HG03108 (cell line): Measurements from ENCODE around the gene EML4.
A peak's percentile ranks its signal among the peaks of the same experiment; 100 is the strongest.
"Not testable (repeated sequence)": the region's sequence is repeated elsewhere in the genome, so short reads cannot be mapped to it uniquely, and the experiment has no call there.

Source experiments
- ATAC-seq: cut with Tn5 transposase; IDR thresholded peaks from one replicate; pipeline ENCODE4 v1.9.1; 2021; ENCODE audit warnings: moderate library complexity; ENCODE audit not compliant: unreplicated experiment

EML4 gene

GRCh38 chr2:42248846-42249245, 79.7 kb downstream of the EML4 start:
- ATAC-seq = no peak

- no peak for ATAC-seq
Observed at GRCh38 chr2:42249284-42249683, 80.1 kb downstream of the EML4 start.

- no peak for ATAC-seq
Observed at GRCh38 chr2:42249887-42250286, 80.7 kb downstream of the EML4 start.

GRCh38 chr2:42250925-42251324, 81.8 kb downstream of the EML4 start:
- no peak for ATAC-seq

GRCh38 chr2:42252464-42252863, 83.3 kb downstream of the EML4 start:
- no peak for ATAC-seq

GRCh38 chr2:42254186-42254895, 85.2 kb downstream of the EML4 start:
- no peak for ATAC-seq

- ATAC-seq = peak; percentile 57
Observed at GRCh38 chr2:42256505-42256904, 87.4 kb downstream of the EML4 start.

- no peak for ATAC-seq
Observed at GRCh38 chr2:42261518-42262195, 92.5 kb downstream of the EML4 start.

- ATAC-seq = no peak
Observed at GRCh38 chr2:42266236-42266635, 97.1 kb downstream of the EML4 start.

- ATAC-seq = no peak
Observed at GRCh38 chr2:42267530-42267929, 98.4 kb downstream of the EML4 start.

- ATAC-seq = no peak
Observed at GRCh38 chr2:42268528-42269151, 99.5 kb downstream of the EML4 start.

GRCh38 chr2:42270757-42271156, 101.6 kb downstream of the EML4 start:
- ATAC-seq = no peak

GRCh38 chr2:42271246-42271645, 102.1 kb downstream of the EML4 start:
- ATAC-seq = not testable (repeated sequence)

- no peak for ATAC-seq
Observed at GRCh38 chr2:42274863-42275262, 105.7 kb downstream of the EML4 start.

GRCh38 chr2:42281416-42282081, 112.4 kb downstream of the EML4 start:
- no peak for ATAC-seq

GRCh38 chr2:42284019-42284418, 114.9 kb downstream of the EML4 start:
- ATAC-seq = no peak

- ATAC-seq = no peak
Observed at GRCh38 chr2:42286268-42286946, 117.3 kb downstream of the EML4 start.

GRCh38 chr2:42288811-42289210, 119.7 kb downstream of the EML4 start:
- ATAC-seq = no peak

- no peak for ATAC-seq
Observed at GRCh38 chr2:42289222-42289621, 120.1 kb downstream of the EML4 start.

- no peak for ATAC-seq
Observed at GRCh38 chr2:42290005-42290404, 120.9 kb downstream of the EML4 start.

- ATAC-seq = no peak
Observed at GRCh38 chr2:42293019-42293418, 123.9 kb downstream of the EML4 start.
